ENCODE results near the gene KCNQ1.
A peak's percentile ranks its signal among the peaks of the same experiment; 100 is the strongest.

Gene KCNQ1

DNA sequence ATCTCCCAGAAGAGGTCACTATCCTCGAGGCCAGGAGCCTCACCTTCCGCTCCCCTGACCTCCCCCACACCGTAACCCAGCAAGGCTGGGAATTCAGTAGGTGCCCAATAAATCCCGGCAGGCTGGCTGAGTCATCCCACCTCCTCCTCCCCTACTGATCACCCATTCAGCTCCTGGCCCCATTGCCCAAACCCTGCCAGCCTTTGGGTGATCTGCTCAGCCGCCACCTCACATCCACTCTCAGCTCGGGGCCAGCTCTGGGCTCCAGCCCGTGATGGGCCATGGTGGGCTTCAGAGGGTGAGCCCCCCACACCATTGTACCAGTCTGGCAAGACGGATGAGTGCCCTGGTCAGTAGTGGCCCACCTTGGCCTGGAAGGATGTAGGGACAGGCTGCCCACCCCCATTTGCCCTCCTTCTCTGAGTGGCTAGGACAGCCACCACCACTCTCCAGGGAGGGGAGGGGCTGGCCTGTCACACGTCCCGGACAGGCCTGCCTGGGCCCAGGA is 8.7 kb upstream of the KCNQ1 start:
- Histone ChIP-seq H3K27me3 (ENCODE audit: control insufficient read depth, insufficient read depth, low read length) (peaks cover 53% of the 10 kb centered on the region), H3K36me3 (ENCODE audit: control insufficient read depth, insufficient read depth, low read length) (no peaks in the 10 kb centered on the region), H3K4me3 (ENCODE audit: low read depth, low read length) (no peak overlapping the region), H3K9me3 (ENCODE audit: control insufficient read depth, insufficient read depth, low read depth, low read length) (no peaks in the 10 kb centered on the region), H3K9ac (ENCODE audit: low read length) (no peak overlapping the region), H3K27ac (ENCODE audit: low read depth, low read length) (no peak overlapping the region), H3K4me1 (ENCODE audit: control insufficient read depth, insufficient read depth, low read length) (no peaks in the 10 kb centered on the region)

DNA sequence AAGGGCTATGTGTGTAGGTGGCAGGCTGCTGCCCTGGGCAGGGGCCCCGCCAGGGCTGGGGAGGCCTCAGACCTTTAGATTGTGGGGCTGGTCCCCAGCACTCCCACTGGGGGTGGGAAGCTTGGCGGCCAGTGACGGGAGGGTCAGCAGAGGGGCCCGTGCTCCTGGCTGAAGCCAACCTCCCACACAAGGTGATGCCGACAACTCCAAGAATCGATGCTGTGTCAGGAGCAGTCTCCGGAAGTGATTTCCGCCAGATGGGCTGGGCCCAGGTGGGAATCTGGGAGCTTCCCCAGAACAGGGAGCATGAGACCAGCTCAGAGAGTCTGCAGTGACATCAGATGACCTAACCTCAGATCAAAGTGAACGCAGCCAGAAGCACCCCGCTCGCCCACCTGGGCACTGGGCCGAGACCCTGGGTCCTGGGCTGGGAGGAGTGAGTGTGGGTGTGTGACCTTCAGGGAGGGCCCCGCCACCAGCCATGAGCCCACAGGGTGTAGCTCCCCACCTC is 8.2 kb upstream of the KCNQ1 start:
- H3K4me1 ChIP-seq (ENCODE audit: control insufficient read depth, insufficient read depth, low read length): no peaks in the 10 kb centered on the region
- H3K27ac ChIP-seq (ENCODE audit: low read depth, low read length): no peak overlapping the region
- H3K9me3 ChIP-seq (ENCODE audit: control insufficient read depth, insufficient read depth, low read depth, low read length): no peaks in the 10 kb centered on the region
- H3K9ac ChIP-seq (ENCODE audit: low read length): no peak overlapping the region
- H3K36me3 ChIP-seq (ENCODE audit: control insufficient read depth, insufficient read depth, low read length): no peaks in the 10 kb centered on the region
- no peak overlapping the region for H3K4me3 ChIP-seq (ENCODE audit: low read depth, low read length)
- H3K27me3 ChIP-seq (ENCODE audit: control insufficient read depth, insufficient read depth, low read length): peaks cover 58% of the 10 kb centered on the region

DNA sequence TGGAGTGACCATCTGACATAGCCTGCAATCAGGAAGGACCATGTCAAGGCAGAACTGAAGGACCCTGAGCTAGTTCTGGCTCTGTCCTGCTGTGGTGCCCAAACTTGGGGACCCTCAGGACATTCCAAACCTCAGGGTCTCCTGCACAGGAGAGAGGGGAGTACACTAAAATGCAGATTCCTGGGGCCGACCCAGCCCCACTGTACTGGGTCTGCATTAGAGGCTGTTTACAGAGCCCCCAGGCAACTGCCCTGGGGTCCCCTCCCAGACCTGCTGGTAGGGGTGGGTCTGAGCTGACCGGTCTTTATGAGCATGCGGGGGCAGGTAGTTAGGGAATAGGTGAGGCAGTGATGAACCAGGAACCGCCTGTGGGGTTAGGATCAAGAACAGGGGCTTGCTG is 7.3 kb upstream of the KCNQ1 start:
- Histone ChIP-seq H3K36me3 (ENCODE audit: control insufficient read depth, insufficient read depth, low read length) (no peaks in the 10 kb centered on the region), H3K27me3 (ENCODE audit: control insufficient read depth, insufficient read depth, low read length) (peaks cover 68% of the 10 kb centered on the region), H3K9ac (ENCODE audit: low read length) (no peak overlapping the region), H3K4me3 (ENCODE audit: low read depth, low read length) (no peak overlapping the region), H3K27ac (ENCODE audit: low read depth, low read length) (no peak overlapping the region), H3K4me1 (ENCODE audit: control insufficient read depth, insufficient read depth, low read length) (no peaks in the 10 kb centered on the region), H3K9me3 (ENCODE audit: control insufficient read depth, insufficient read depth, low read depth, low read length) (peaks cover under 1% of the 10 kb centered on the region; the same call in 1 of the 2 replicates)

DNA sequence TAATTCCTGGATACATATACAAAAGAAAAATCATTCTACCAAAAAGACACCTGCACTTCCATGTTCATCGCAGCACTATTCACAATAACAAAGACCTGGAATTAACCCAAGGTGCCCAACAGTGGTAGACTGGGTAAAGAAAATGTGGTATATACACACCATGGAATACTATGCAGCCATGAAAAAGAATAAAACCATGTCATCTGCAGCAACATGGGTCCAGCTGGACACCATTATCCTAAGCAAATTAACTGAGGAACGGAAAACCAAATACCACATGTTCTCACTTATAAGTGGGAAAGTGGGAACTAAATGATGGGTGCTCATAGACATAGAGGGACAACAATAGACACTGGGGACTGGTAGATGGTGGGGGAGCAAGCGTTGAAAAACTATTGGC is 5.0 kb upstream of the KCNQ1 start:
- no peaks in the 10 kb centered on the region for H3K36me3 ChIP-seq (ENCODE audit: control insufficient read depth, insufficient read depth, low read length)
- H3K9ac ChIP-seq (ENCODE audit: low read length): no peak overlapping the region
- peaks cover 78% of the 10 kb centered on the region for H3K27me3 ChIP-seq (ENCODE audit: control insufficient read depth, insufficient read depth, low read length)
- no peak overlapping the region for H3K4me3 ChIP-seq (ENCODE audit: low read depth, low read length)
- peaks cover 5% of the 10 kb centered on the region; the same call in 1 of the 2 replicates for H3K9me3 ChIP-seq (ENCODE audit: control insufficient read depth, insufficient read depth, low read depth, low read length)
- H3K4me1 ChIP-seq (ENCODE audit: control insufficient read depth, insufficient read depth, low read length): no peaks in the 10 kb centered on the region
- H3K27ac ChIP-seq (ENCODE audit: low read depth, low read length): no peak overlapping the region

DNA sequence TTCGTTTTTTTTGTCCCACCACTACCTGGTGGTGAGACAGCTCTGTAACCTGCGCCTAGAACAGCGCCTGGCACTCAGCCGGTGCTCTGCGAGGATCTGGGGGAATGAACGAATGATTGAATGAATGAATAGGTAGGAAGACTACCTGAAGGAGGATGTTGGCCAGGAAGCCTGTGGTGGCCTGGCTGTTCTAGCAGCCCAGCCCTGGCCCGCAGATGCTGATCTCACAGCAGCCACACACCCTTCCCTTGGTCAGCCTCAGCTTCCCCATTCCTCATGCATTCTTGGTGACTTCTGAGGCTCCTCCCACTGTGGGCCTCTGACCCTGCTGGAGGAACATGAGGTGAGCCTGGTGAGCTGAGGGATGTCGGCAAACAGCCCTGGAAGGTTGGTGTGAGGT is 4.2 kb upstream of the KCNQ1 start:
- Histone ChIP-seq H3K9ac (ENCODE audit: low read length) (no peak overlapping the region), H3K36me3 (ENCODE audit: control insufficient read depth, insufficient read depth, low read length) (no peaks in the 10 kb centered on the region), H3K27ac (ENCODE audit: low read depth, low read length) (no peak overlapping the region), H3K27me3 (ENCODE audit: control insufficient read depth, insufficient read depth, low read length) (peaks cover 79% of the 10 kb centered on the region), H3K9me3 (ENCODE audit: control insufficient read depth, insufficient read depth, low read depth, low read length) (peaks cover 5% of the 10 kb centered on the region; the same call in 1 of the 2 replicates), H3K4me3 (ENCODE audit: low read depth, low read length) (no peak overlapping the region), H3K4me1 (ENCODE audit: control insufficient read depth, insufficient read depth, low read length) (no peaks in the 10 kb centered on the region)

DNA sequence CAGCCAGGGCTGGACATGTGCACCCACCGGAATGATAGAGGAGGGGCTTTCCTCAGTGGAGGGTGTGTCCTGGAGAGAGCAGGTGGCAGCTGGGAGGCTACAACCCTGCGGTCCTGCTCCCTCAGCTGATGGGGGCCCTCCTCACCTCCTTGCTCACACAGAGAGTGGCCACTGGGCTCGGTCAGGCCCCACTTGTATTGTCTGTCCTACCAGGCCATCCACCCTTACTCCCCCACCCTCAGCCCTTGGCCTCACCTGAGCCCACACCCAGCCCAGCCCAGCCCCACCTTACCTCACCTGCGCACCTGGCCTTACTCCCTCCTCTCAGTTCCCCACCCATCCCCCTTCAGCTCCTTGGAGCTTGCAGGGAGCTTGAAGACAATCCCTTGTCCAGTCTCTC is 3.6 kb upstream of the KCNQ1 start:
- Histone ChIP-seq H3K9ac (ENCODE audit: low read length) (no peak overlapping the region), H3K4me3 (ENCODE audit: low read depth, low read length) (no peak overlapping the region), H3K4me1 (ENCODE audit: control insufficient read depth, insufficient read depth, low read length) (no peaks in the 10 kb centered on the region), H3K9me3 (ENCODE audit: control insufficient read depth, insufficient read depth, low read depth, low read length) (peaks cover 5% of the 10 kb centered on the region; the same call in 1 of the 2 replicates), H3K27me3 (ENCODE audit: control insufficient read depth, insufficient read depth, low read length) (peaks cover 84% of the 10 kb centered on the region), H3K36me3 (ENCODE audit: control insufficient read depth, insufficient read depth, low read length) (no peaks in the 10 kb centered on the region), H3K27ac (ENCODE audit: low read depth, low read length) (no peak overlapping the region)

DNA sequence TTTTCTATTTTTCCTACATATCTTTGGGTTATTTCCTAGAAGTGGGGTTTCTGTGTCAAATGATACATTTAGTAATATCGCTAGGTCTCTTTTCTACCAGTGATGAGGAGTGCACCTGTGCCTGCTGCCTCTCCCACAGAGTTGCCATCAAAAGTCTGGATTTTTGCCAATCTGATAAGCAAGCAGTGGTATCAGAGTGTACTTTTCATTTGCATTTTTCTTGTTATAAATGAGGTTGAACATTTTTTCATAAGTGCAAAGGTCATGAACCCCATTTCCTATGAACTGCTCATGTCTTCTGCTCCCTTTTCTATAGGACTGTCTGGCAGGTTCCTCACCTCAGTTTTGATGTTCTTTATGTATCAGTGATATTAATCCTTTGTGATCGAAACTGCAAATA is 2.2 kb upstream of the KCNQ1 start:
- Histone ChIP-seq H3K27me3 (ENCODE audit: control insufficient read depth, insufficient read depth, low read length) (peaks cover 90% of the 10 kb centered on the region), H3K36me3 (ENCODE audit: control insufficient read depth, insufficient read depth, low read length) (no peaks in the 10 kb centered on the region), H3K4me3 (ENCODE audit: low read depth, low read length) (no peak overlapping the region), H3K4me1 (ENCODE audit: control insufficient read depth, insufficient read depth, low read length) (no peaks in the 10 kb centered on the region), H3K27ac (ENCODE audit: low read depth, low read length) (no peak overlapping the region), H3K9ac (ENCODE audit: low read length) (no peak overlapping the region), H3K9me3 (ENCODE audit: control insufficient read depth, insufficient read depth, low read depth, low read length) (peaks cover 5% of the 10 kb centered on the region; the same call in 1 of the 2 replicates)

DNA sequence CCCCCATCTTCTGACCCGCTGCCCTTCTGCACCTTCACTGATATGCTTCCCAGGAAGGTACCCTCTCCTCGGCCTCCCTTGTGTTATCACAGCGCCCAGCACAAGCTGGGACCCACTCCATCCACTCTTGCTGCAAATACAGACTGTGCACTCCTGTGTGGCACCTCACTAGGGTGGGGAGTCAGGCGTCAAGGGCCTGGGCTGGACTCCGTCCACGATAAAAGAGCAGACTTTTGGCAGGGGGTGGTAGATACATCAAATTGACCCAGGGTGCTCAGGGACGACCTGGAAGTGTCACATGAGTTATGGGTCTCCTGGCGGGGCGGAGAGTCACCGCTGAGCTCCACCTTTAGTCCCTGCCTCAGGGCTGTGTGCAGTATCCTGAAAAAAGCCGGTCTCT is 1.4 kb upstream of the KCNQ1 start:
- no peak overlapping the region for H3K27ac ChIP-seq (ENCODE audit: low read depth, low read length)
- H3K36me3 ChIP-seq (ENCODE audit: control insufficient read depth, insufficient read depth, low read length): no peaks in the 10 kb centered on the region
- H3K9ac ChIP-seq (ENCODE audit: low read length): no peak overlapping the region
- H3K9me3 ChIP-seq (ENCODE audit: control insufficient read depth, insufficient read depth, low read depth, low read length): peaks cover 5% of the 10 kb centered on the region; the same call in 1 of the 2 replicates
- peaks cover 92% of the 10 kb centered on the region for H3K27me3 ChIP-seq (ENCODE audit: control insufficient read depth, insufficient read depth, low read length)
- H3K4me3 ChIP-seq (ENCODE audit: low read depth, low read length): no peak overlapping the region; the same call in 1 of the 2 replicates
- no peaks in the 10 kb centered on the region for H3K4me1 ChIP-seq (ENCODE audit: control insufficient read depth, insufficient read depth, low read length)

DNA sequence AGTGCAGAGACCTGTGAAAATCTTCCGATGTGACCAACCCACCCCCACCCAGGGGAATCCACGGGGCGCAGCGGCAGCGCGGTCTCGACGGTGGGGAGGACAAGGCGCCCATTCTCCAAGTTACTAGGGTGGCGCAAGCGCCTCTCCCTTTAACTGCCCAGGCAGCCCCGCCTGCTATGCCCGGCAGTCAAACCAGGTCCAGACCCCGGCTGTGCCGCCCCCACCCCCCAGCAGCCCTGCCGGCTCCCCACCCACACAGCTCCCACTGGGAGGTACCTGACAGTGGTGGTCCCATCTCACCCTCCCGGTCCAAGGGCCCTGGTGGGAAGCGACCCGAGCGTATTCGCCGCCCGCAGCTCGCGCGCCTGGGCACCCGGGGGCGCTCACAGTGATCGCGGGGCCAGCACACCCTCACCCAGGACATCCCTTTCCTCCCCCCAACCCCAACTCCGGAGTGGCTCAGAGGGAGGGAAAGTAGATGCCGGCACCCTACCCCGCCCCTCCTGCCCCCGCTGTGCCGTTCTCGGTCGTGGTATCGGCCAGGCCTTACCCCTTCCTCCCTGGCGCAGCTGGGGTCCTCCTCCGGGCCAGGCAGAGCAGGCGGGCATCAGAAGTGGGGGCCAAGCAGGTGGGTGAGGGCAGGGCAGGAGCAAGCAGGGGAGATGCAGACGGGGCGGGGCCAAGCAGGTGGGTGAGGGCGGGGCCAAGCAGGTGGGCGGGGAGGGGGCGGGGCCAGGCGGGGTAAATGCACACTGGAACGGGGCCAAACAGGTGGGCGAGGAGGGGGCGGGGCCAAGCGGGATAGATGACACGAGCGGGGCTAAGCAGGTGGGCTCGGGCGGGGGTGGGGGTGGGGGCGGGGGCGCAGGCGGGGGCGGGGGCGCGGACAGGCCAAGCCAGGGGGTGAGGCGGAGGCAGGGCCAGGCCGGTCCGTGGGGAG is 657 bp upstream of the KCNQ1 start, which contains the start of gene TRPM5:
TRPM5 (minus strand) TSS at position 634 of the 940 bp plus-strand sequence. CDS start 21,478 bp downstream, outside the sequence.
- H3K4me1 ChIP-seq (ENCODE audit: control insufficient read depth, insufficient read depth, low read length): no peaks in the 10 kb centered on the region
- peak within 1 kb of the TSS; percentile 79 for H3K4me3 ChIP-seq (ENCODE audit: low read depth, low read length)
- peaks cover 93% of the 10 kb centered on the region for H3K27me3 ChIP-seq (ENCODE audit: control insufficient read depth, insufficient read depth, low read length)
- no peak within 1 kb of the TSS for H3K27ac ChIP-seq (ENCODE audit: low read depth, low read length)
- no peaks in the 10 kb centered on the region for H3K36me3 ChIP-seq (ENCODE audit: control insufficient read depth, insufficient read depth, low read length)
- no peak within 1 kb of the TSS for H3K9ac ChIP-seq (ENCODE audit: low read length)
- peaks cover 5% of the 10 kb centered on the region; the same call in 1 of the 2 replicates for H3K9me3 ChIP-seq (ENCODE audit: control insufficient read depth, insufficient read depth, low read depth, low read length)

DNA sequence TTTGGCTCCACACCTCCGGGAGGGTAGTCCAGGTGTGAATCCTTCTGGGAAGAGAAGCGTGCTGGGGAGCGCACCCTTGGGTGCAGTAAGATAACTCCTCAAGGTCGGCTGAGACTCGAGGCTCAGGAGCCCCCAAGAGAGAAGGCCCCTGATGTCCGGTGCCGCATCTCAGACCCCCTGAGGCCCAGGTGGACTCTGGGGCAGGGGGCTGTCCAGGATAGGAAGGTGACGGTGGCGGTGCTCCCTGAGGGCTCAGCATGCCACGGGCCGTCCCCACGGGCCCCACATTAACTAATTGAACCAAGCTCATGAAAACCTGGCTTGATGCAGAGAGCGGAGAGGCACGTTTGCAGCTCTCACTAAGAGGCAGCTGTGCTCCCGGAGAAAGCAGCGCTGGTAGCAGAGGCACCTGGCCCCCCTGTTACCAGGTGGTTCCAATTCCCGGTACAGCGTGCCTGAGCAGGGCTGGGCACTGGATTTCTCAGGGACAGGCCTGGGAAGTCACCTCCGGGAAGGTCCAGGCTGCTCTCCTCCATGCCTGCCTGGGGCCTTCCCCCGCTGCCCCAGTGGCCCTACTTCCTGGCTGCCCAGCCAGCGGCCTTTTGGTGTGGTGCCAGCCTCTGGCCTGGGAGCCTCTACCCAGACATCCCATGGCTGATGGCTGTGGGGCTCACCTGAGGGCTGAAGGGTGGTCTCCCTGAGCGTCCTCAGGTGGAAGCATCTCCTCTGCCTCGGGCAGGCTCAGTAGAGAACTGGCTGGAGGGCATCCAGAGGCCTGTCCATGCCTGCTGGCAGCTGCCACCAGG is 1.1 kb downstream of the KCNQ1 start:
- no peak overlapping the region for H3K9ac ChIP-seq (ENCODE audit: low read length)
- H3K4me1 ChIP-seq (ENCODE audit: control insufficient read depth, insufficient read depth, low read length): no peaks in the 10 kb centered on the region
- peaks cover 5% of the 10 kb centered on the region; the same call in 1 of the 2 replicates for H3K9me3 ChIP-seq (ENCODE audit: control insufficient read depth, insufficient read depth, low read depth, low read length)
- H3K27me3 ChIP-seq (ENCODE audit: control insufficient read depth, insufficient read depth, low read length): peaks cover 95% of the 10 kb centered on the region
- peak overlapping the region; percentile 63 for H3K4me3 ChIP-seq (ENCODE audit: low read depth, low read length)
- no peak overlapping the region for H3K27ac ChIP-seq (ENCODE audit: low read depth, low read length)
- H3K36me3 ChIP-seq (ENCODE audit: control insufficient read depth, insufficient read depth, low read length): no peaks in the 10 kb centered on the region
